Testis (tissue), 2 donors: ENCODE data around the gene ANKS6.

Source experiments
- POLR2A ChIP-seq: fragments of 450-650 bp; IDR thresholded peaks from one replicate; pipeline ENCODE4 v1.6.1; 2017; ENCODE audit warnings: antibody characterized with exemption, mild to moderate bottlenecking, moderate library complexity
- TF ChIP-seq, protein P1 (sequence below), 3 experiments: fragments of 450-650 bp in 2 of 3; fragments of 200-600 bp in 1 of 3; sonication (generic) in 1 of 3; IDR thresholded peaks; one replicate each; pipeline ENCODE4 v1.5.1; 2016 to 2019; ENCODE audit warnings: antibody characterized with exemption in 3 of 3, mild to moderate bottlenecking in 2 of 3, moderate library complexity in 1 of 3

DNA sequence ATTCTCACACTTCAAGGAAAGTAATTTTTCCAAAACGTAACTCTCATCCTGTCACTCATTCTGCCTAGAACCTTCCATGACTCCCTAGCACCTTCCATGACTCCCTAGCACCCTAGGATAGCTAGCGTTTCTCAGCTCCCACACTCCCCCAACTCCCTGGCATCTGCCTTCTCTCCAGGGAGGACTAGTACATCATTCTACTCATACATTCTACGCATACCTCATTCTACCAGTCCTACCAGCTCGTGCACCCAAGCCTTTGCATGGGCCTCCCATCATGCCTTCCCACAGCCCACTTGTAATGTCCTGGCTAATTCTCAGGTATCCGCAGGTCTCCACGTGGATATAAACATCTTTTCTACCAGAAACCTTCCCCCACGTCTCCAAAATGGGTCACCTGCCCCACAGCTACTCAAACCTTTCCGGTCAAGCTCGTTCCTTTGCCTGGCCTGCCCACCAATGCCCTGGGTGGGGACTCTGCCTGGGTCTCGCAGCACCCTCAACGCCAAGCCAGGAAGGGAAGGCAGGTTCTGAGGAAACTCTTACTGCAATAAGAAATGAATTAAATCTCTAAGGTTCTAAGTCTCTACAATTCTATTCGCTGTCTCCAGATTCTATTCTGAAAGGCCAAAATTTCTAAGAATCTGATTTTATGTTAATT is 930 bp downstream of the ANKS6 start:
- TF ChIP-seq, protein P1, sequence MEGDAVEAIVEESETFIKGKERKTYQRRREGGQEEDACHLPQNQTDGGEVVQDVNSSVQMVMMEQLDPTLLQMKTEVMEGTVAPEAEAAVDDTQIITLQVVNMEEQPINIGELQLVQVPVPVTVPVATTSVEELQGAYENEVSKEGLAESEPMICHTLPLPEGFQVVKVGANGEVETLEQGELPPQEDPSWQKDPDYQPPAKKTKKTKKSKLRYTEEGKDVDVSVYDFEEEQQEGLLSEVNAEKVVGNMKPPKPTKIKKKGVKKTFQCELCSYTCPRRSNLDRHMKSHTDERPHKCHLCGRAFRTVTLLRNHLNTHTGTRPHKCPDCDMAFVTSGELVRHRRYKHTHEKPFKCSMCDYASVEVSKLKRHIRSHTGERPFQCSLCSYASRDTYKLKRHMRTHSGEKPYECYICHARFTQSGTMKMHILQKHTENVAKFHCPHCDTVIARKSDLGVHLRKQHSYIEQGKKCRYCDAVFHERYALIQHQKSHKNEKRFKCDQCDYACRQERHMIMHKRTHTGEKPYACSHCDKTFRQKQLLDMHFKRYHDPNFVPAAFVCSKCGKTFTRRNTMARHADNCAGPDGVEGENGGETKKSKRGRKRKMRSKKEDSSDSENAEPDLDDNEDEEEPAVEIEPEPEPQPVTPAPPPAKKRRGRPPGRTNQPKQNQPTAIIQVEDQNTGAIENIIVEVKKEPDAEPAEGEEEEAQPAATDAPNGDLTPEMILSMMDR (IDR thresholded peaks at IDR 0.05), result no peak
- no peak for TF ChIP-seq POLR2A
